Activated T-helper 9 cell treated with anti-CD3 and anti-CD28 coated beads, Interleukin-2, amount 50 U/mL, for 16 hours (primary cell): ENCODE measurements around the gene PHF2.

ENCODE experiments used
- DNase-seq: peaks from one replicate; pipeline ENCODE4 v3.0.0-alpha.2; 2020; ENCODE audit warnings: low read depth

Gene PHF2

GRCh38 chr9:93568169-93568568 lies 8.2 kb upstream of the PHF2 start:
- DNase-seq, result no peak

- no peak for DNase-seq
These were observed 6.7 kb upstream of the PHF2 start for GRCh38 chr9:93569621-93570174.

- DNase-seq, result no peak
These were observed 4.2 kb upstream of the PHF2 start for GRCh38 chr9:93572221-93572620.

- no peak for DNase-seq
These were observed 3.5 kb upstream of the PHF2 start for GRCh38 chr9:93572636-93573515.

- DNase-seq, result no peak
These were observed 2.9 kb upstream of the PHF2 start for GRCh38 chr9:93573516-93573828.

GRCh38 chr9:93574091-93574899 lies 2.1 kb upstream of the PHF2 start:
- DNase-seq, result no peak

GRCh38 chr9:93574900-93575795 lies 1.2 kb upstream of the PHF2 start:
- DNase-seq, result no peak

- no peak for DNase-seq
These were observed 557 bp upstream of the PHF2 start for GRCh38 chr9:93575796-93576257.

GRCh38 chr9:93577078-93577974 lies 942 bp downstream of the PHF2 start:
- no peak for DNase-seq

GRCh38 chr9:93577975-93578682 lies 1.7 kb downstream of the PHF2 start:
- no peak for DNase-seq

- no peak for DNase-seq
These were observed 2.5 kb downstream of the PHF2 start for GRCh38 chr9:93578844-93579243.

- DNase-seq, result no peak
These were observed 3.5 kb downstream of the PHF2 start for GRCh38 chr9:93579711-93580516.

GRCh38 chr9:93580654-93581380 lies 4.4 kb downstream of the PHF2 start:
- no peak for DNase-seq

GRCh38 chr9:93582115-93582514 lies 5.7 kb downstream of the PHF2 start:
- DNase-seq, result no peak

GRCh38 chr9:93582550-93582949 lies 6.2 kb downstream of the PHF2 start:
- no peak for DNase-seq

- no peak for DNase-seq
These were observed 8.9 kb downstream of the PHF2 start for GRCh38 chr9:93585259-93585658.

GRCh38 chr9:93585695-93586094 lies 9.3 kb downstream of the PHF2 start:
- no peak for DNase-seq

- DNase-seq, result no peak
These were observed 10.1 kb downstream of the PHF2 start for GRCh38 chr9:93586290-93587057.
